Smooth muscle cell (in vitro differentiated cells): ENCODE data around the gene DMRT2. TPM values are rescaled to one million over a fixed set of nuclear protein-coding genes. Genes with fewer than 3 reads are reported as not detected.

Experiments used
- DNase-seq: peaks from one replicate; lab custom pipeline; 2025; ENCODE audit not compliant: unreplicated experiment; lab: John Stamatoyannopoulos, UW
- H2AFZ ChIP-seq: fragments of 200-600 bp; sonication (generic); 2 replicates; pipeline ENCODE4 v1.6.0; 2016; ENCODE audit warnings: antibody characterized with exemption, low read depth, mild to moderate bottlenecking
- H3F3A ChIP-seq: fragments of 200-600 bp; sonication (generic); 2 replicates; pipeline ENCODE4 v1.6.0; 2017; ENCODE audit warnings: antibody characterized with exemption, low read depth
- H3K27ac ChIP-seq: fragments of 200-600 bp; sonication (generic); 2 replicates; pipeline ENCODE4 v1.5.1; 2016; ENCODE audit warnings: low read depth, mild to moderate bottlenecking
- H3K27me3 ChIP-seq: fragments of 200-600 bp; sonication (generic); 2 replicates; pipeline ENCODE4 v1.6.1; 2016; ENCODE audit warnings: low read depth, mild to moderate bottlenecking
- H3K36me3 ChIP-seq: fragments of 200-600 bp; sonication (generic); 2 replicates; pipeline ENCODE4 v1.5.1; 2016; ENCODE audit warnings: low read depth
- H3K4me1 ChIP-seq: fragments of 200-600 bp; sonication (generic); 2 replicates; pipeline ENCODE4 v1.5.1; 2016; ENCODE audit warnings: low read depth
- H3K4me2 ChIP-seq: fragments of 200-600 bp; sonication (generic); 2 replicates; pipeline ENCODE4 v1.6.0; 2016; ENCODE audit warnings: mild to moderate bottlenecking
- H3K4me3 ChIP-seq: fragments of 200-600 bp; sonication (generic); 2 replicates; pipeline ENCODE4 v1.5.1; 2016; ENCODE audit warnings: mild to moderate bottlenecking
- H3K79me2 ChIP-seq: fragments of 200-600 bp; sonication (generic); 2 replicates; pipeline ENCODE4 v1.6.0; 2016; ENCODE audit warnings: low read depth, mild to moderate bottlenecking
- H3K9ac ChIP-seq: fragments of 200-600 bp; sonication (generic); 2 replicates; pipeline ENCODE4 v1.6.0; 2016; ENCODE audit warnings: low read depth
- H3K9me3 ChIP-seq: fragments of 200-600 bp; sonication (generic); replicated peaks from 2 replicates; pipeline ENCODE4 v1.5.1; 2016; ENCODE audit warnings: low read depth
- H4K20me1 ChIP-seq: fragments of 200-600 bp; sonication (generic); 2 replicates; pipeline ENCODE4 v1.6.0; 2016; ENCODE audit warnings: low read depth
- WGBS: methylation state at CpG from one replicate; pipeline ENCODE4 v1.1.7; 2016; ENCODE audit warnings: low lambda C conversion rate; 5-methylcytosine and 5-hydroxymethylcytosine counted together
- polyA plus RNA-seq: library from polyadenylated mRNA; unstranded; fragments of >200 nt; fragmentation: Nextera tagmentation; extraction: Ambion mirVana; gene quantifications from 2 replicates; pipeline ENCODE4 v1.2.1, GENCODE V29; 2016
- total RNA-seq: library from RNA; depleted of rRNA; stranded (reverse); fragments of >200 nt; gene quantifications from 2 replicates; pipeline ENCODE4 v1.2.3, GENCODE V29; 2014
- TF ChIP-seq, protein P1 (sequence below): fragments of 200-600 bp; sonication (generic); IDR thresholded peaks from 2 replicates; pipeline ENCODE4 v1.5.1; 2017; ENCODE audit warnings: borderline replicate concordance, mild to moderate bottlenecking, antibody characterized with exemption; ENCODE audit not compliant: insufficient read depth, poor library complexity, severe bottlenecking

DMRT2 gene
- total and polyA plus RNA-seq, 2 experiments from 2014 or later = not detected

DNA sequence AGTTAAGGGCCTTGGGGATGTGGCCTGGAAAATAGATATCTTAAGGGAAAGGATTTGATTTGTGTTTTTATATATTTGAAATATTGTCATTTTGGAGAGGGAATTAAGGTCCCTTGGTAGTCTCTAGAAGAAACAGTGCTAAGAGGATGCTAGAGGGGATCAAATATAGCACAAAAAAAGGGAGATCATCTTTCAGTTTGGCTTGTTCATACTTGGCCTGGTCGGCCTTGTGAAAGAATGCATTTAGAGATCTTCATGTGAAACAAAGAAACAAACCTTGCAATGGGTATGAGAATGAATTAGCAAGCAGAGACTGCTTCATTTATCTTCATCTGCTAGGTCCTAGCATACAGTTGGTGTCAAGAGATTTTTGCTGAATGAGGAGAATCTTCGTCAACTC, 15.0 kb downstream of the DMRT2 start:
- DNase-seq = no peak
- no peaks in the 10 kb centered on the region for H3K79me2 ChIP-seq
- H3K4me1 ChIP-seq = no peaks in the 10 kb centered on the region
- no peak overlapping the region for H3K4me3 ChIP-seq
- no peaks in the 10 kb centered on the region for H3K27me3 ChIP-seq
- no peak overlapping the region for H3K9ac ChIP-seq
- TF ChIP-seq, protein P1, sequence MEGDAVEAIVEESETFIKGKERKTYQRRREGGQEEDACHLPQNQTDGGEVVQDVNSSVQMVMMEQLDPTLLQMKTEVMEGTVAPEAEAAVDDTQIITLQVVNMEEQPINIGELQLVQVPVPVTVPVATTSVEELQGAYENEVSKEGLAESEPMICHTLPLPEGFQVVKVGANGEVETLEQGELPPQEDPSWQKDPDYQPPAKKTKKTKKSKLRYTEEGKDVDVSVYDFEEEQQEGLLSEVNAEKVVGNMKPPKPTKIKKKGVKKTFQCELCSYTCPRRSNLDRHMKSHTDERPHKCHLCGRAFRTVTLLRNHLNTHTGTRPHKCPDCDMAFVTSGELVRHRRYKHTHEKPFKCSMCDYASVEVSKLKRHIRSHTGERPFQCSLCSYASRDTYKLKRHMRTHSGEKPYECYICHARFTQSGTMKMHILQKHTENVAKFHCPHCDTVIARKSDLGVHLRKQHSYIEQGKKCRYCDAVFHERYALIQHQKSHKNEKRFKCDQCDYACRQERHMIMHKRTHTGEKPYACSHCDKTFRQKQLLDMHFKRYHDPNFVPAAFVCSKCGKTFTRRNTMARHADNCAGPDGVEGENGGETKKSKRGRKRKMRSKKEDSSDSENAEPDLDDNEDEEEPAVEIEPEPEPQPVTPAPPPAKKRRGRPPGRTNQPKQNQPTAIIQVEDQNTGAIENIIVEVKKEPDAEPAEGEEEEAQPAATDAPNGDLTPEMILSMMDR = no peak
- WGBS = 75% methylated on average over 2 of the region's 2 CpGs
- no peaks in the 10 kb centered on the region for H3K9me3 ChIP-seq
- H3K27ac ChIP-seq = no peak overlapping the region
- no peak overlapping the region for H3K4me2 ChIP-seq
- H3K36me3 ChIP-seq = no peaks in the 10 kb centered on the region
- H2AFZ ChIP-seq = no peak overlapping the region
- H3F3A ChIP-seq = no peaks in the 10 kb centered on the region
- no peaks in the 10 kb centered on the region for H4K20me1 ChIP-seq

DNA sequence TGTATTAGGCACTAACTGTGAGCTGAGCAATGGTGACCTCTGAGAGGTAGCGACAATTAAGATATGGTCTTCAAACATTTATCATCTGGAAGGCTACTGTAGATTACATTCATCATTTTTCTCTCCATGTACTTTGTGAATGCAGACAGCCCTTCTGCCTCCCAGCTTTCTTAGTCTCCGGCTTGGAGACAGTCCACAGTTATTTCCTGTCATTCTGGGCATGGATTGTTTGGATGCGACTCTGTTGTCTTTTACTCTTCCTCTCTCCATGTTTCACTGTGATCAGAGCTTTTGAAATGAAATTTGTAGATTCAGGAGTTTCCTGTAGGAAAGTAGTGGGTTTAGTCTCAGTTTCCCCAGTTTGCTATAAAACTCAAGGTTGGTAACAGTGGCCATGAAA, 20.5 kb downstream of the DMRT2 start:
- no peaks in the 10 kb centered on the region for H4K20me1 ChIP-seq
- no peaks in the 10 kb centered on the region for H3K4me1 ChIP-seq
- no peak for DNase-seq
- no peak overlapping the region for H3K4me2 ChIP-seq
- H3K79me2 ChIP-seq = no peaks in the 10 kb centered on the region
- H3K4me3 ChIP-seq = no peak overlapping the region
- no peaks in the 10 kb centered on the region for H3K27me3 ChIP-seq
- 73% methylated on average over 3 of the region's 3 CpGs for WGBS
- H3K9ac ChIP-seq = no peak overlapping the region
- TF ChIP-seq, protein P1 = no peak
- H3K9me3 ChIP-seq = peaks cover 3% of the 10 kb centered on the region
- no peaks in the 10 kb centered on the region for H3F3A ChIP-seq
- no peak overlapping the region for H3K27ac ChIP-seq
- no peaks in the 10 kb centered on the region for H3K36me3 ChIP-seq
- H2AFZ ChIP-seq = no peak overlapping the region

DNA sequence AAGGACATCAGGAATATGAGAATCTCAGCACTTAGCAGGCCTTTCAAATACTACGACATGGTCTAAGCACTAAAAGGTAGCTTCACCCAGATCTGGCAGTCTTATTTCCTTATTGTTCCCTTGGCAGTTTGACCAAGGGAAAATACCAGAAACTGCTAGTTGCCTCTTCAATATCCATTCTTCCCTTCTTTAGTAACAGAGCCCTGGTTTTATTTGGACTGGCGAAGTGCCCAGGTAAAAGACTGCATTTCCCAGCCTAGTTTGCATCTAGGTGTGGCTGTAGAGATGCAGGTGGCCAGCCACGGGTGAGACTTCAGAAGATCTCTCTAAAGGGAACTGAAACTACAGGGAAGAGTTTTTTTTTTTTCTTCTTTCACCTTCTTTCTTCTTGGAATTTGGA, 21.6 kb downstream of the DMRT2 start:
- Histone ChIP-seq H3K79me2 (no peaks in the 10 kb centered on the region), H3K9ac (no peak overlapping the region), H3K27me3 (no peaks in the 10 kb centered on the region), H3K9me3 (peaks cover 3% of the 10 kb centered on the region), H3K36me3 (no peaks in the 10 kb centered on the region), H3K4me2 (no peak overlapping the region), H3K4me1 (no peaks in the 10 kb centered on the region), H3K4me3 (no peak overlapping the region), H3F3A (no peaks in the 10 kb centered on the region), H2AFZ (no peak overlapping the region), H3K27ac (no peak overlapping the region), H4K20me1 (no peaks in the 10 kb centered on the region)
- DNase-seq = no peak
- WGBS = 52% methylated on average over 3 of the region's 3 CpGs
- TF ChIP-seq, protein P1 = no peak

DNA sequence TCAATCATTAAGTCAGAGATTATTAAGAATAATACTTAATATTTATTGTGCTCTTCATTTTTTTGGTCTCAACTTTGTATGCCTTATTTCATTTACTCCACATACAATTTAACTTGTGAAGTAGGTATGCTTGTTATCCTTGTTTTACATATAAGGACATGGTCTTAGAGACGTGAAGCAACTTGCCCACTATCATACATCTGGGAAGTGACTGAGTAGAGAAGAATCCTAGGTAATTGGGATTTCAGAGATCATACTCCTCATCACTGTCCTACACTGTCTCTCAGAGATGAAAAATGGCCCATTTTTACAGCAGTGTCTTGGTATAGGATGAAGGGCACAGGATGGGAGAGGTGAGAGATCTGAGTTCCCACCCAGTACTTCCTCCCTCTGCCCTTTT, 23.3 kb downstream of the DMRT2 start:
- H3K9ac ChIP-seq = no peak overlapping the region
- no peaks in the 10 kb centered on the region for H3K27me3 ChIP-seq
- H3F3A ChIP-seq = no peaks in the 10 kb centered on the region
- no peak overlapping the region for H3K4me3 ChIP-seq
- no peak overlapping the region for H3K4me2 ChIP-seq
- TF ChIP-seq, protein P1 = no peak
- no peak for DNase-seq
- 56% methylated on average over 1 of the region's 1 CpG for WGBS
- H3K36me3 ChIP-seq = no peaks in the 10 kb centered on the region
- H3K79me2 ChIP-seq = no peaks in the 10 kb centered on the region
- no peak overlapping the region for H2AFZ ChIP-seq
- no peak overlapping the region for H3K27ac ChIP-seq
- no peaks in the 10 kb centered on the region for H4K20me1 ChIP-seq
- H3K4me1 ChIP-seq = no peaks in the 10 kb centered on the region
- H3K9me3 ChIP-seq = peaks cover 3% of the 10 kb centered on the region
